ENCODE data around the gene TPMT.
"Not testable (repeated sequence)": the region's sequence is repeated elsewhere in the genome, so short reads cannot be mapped to it uniquely, and the experiment has no call there.

TPMT gene

DNA sequence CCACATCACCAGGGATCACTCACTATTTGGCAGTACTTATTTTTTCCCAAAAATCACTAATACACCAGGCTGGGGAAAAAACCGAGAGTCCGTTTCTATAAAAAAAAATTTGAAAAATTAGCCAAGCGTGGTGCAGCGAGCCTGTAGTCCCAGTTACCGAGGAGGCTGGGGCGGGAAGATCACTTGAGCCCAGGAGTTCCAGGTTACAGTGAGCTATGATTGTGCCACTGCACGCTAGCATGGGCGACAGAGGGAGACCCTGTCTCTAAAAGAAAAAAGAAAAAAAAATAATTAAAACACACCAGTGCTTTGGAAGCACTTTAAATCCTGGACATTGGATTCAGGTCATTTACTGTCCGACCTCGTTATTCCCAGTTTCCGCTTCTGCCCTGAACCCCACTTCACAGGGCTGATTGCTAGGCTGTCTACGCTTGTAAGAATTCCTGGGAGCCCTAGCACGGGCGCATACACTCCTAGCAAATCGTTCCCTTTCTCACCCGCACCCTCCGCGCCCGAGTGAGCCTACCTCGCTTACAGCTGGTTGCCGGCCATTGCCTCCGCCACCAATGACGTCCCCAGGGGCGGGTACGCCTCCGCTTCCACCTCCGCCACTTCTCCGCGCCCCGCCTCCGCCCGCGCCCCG is at the start of gene TPMT:
Gene TPMT (minus strand): TSS at position 571 of the 643 bp plus-strand sequence. CDS start 5,950 bp downstream, outside the sequence.
- no peak for DNase-seq (ENCODE audit: low read depth)
- H3K4me3 ChIP-seq (ENCODE audit: low read depth, low read length) = peak within 1 kb of the TSS; percentile 85

- no peak overlapping the region for H3K4me3 ChIP-seq (ENCODE audit: low read depth, low read length)
- no peak for DNase-seq (ENCODE audit: low read depth)
These were observed 48.9 kb upstream of the TPMT start for GRCh38 chr6:18203786-18204185.

- DNase-seq (ENCODE audit: low read depth) = no peak
- H3K4me3 ChIP-seq (ENCODE audit: low read depth, low read length) = no peak overlapping the region
These were observed 37.1 kb upstream of the TPMT start for GRCh38 chr6:18192026-18192425.

- H3K4me3 ChIP-seq (ENCODE audit: low read depth, low read length) = no peak overlapping the region
- DNase-seq (ENCODE audit: low read depth) = no peak
These were observed 34.3 kb upstream of the TPMT start for GRCh38 chr6:18189196-18189595.

- DNase-seq (ENCODE audit: low read depth) = no peak
These were observed 32.8 kb upstream of the TPMT start for GRCh38 chr6:18187701-18188100.

DNA sequence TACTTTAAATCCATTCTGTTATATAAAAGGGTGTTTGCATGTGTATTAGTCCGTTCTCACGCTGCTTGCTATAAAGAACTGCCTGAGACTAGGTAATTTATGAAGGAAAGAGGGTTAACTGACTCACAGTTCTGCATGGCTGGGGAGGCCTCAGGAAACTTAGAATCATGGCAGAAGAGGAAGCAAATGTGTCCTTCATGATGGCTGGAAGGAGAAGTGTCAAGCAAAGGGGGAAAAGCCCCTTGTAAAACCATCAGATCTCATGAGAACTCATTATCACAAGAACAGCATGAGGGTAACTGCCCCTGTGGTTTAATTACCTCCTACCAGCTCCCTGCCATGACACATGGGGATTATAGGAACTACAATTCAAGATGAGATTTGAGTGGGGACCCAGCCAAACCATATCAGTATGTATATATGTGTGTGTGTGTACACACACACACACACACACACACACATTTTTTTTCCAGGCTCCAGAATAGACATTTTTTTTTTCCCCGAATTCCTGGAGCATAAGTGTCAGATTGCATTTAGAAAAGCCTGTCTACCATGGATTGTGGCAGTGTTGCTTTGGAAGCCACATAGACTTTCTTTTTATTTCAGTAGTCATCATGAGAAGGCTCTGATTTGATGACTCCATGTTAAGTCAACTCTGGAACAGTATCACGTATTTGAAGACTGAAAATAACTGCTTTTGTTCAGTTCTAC is 31.8 kb upstream of the TPMT start:
- no peak for DNase-seq (ENCODE audit: low read depth)
- no peak overlapping the region for H3K4me3 ChIP-seq (ENCODE audit: low read depth, low read length)

More at GRCh38 chr6:18187701-18188100, 32.8 kb upstream of the TPMT start:
- no peak overlapping the region for H3K4me3 ChIP-seq (ENCODE audit: low read depth, low read length)

- DNase-seq (ENCODE audit: low read depth) = no peak
- no peak overlapping the region for H3K4me3 ChIP-seq (ENCODE audit: low read depth, low read length)
These were observed 31.2 kb upstream of the TPMT start for GRCh38 chr6:18186033-18186432.

GRCh38 chr6:18185624-18186023 is 30.7 kb upstream of the TPMT start:
- DNase-seq (ENCODE audit: low read depth) = no peak
- H3K4me3 ChIP-seq (ENCODE audit: low read depth, low read length) = no peak overlapping the region

- DNase-seq (ENCODE audit: low read depth) = no peak
- no peak overlapping the region for H3K4me3 ChIP-seq (ENCODE audit: low read depth, low read length)
These were observed 28.9 kb upstream of the TPMT start for GRCh38 chr6:18183766-18184165.

GRCh38 chr6:18182568-18182967 is 27.7 kb upstream of the TPMT start:
- H3K4me3 ChIP-seq (ENCODE audit: low read depth, low read length) = no peak overlapping the region
- no peak for DNase-seq (ENCODE audit: low read depth)

DNA sequence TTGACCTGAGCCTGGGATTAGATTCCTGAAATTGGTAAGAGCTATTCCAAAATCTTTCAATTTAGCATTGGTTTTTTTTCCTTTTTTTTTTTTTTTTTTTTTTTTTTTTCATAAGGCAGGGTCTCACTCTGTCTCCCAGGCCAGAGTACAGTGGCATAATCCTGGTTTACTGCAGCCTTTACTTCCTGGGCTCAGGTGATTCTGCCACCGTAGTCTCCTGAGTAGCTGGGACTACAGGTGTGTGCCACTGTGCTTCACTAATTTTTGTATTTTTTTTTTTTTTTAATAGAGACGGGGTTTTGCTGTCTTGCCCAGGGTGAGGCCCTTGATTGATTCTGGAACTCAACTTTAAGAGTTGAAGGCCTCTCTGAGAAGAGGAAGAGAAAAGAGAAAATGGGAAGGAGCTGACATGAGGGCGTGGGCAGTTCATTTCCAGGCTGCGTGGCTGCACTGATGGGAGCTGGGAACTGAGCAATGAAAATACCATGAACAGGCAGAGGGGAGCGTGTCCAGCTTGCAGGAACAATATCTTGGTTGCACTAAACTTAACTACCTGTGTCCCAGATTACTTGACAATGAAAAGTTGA is 25.0 kb upstream of the TPMT start:
- DNase-seq (ENCODE audit: low read depth) = no peak
- H3K4me3 ChIP-seq (ENCODE audit: low read depth, low read length) = no peak overlapping the region

GRCh38 chr6:18178960-18179615 is 24.2 kb upstream of the TPMT start:
- DNase-seq (ENCODE audit: low read depth) = no peak

GRCh38 chr6:18177286-18177965 is 22.5 kb upstream of the TPMT start:
- no peak for DNase-seq (ENCODE audit: low read depth)
- H3K4me3 ChIP-seq (ENCODE audit: low read depth, low read length) = no peak overlapping the region

More at GRCh38 chr6:18178960-18179615, 24.2 kb upstream of the TPMT start:
- H3K4me3 ChIP-seq (ENCODE audit: low read depth, low read length) = no peak overlapping the region

DNA sequence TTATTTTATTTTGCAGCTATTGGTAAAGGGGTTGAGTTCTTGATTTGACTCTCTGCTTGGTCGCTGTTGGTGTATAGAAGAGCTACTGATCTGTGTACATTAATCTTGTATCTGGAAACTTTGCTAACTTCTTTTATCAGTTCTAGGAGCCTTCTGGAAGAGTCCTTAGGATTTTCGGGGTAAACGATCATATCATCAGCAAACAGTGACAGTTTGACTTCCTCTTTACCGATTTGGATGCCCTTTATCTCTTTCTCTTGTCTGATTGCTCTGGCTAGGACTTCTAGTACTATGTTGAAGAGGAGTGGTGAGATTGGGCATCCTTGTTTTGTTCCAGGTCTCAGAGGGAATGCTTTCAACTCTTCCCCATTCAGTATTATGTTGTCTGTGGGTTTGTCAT is 21.3 kb upstream of the TPMT start:
- DNase-seq (ENCODE audit: low read depth); H3K4me3 ChIP-seq (ENCODE audit: low read depth, low read length): not testable (repeated sequence)

DNA sequence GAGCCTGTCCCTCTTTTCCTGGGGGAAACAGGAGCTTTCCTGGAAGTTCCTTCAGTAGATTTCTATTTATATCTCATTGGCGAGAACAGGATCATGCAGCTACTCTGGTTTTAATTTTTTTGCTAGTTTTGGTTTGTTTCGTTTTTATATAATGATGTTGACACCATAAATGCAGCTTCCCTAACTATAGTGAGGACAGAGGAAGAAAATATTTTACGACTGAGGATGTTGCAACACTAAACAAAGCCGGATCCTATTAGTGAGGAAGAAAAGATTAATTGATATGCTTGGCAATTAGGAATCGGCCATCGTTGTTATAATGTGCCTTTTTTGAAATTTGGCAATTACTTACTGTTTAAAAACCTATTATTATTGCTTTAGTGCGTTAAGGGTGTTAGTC is 17.0 kb upstream of the TPMT start:
- no peak overlapping the region for H3K4me3 ChIP-seq (ENCODE audit: low read depth, low read length)
- DNase-seq (ENCODE audit: low read depth) = no peak

DNA sequence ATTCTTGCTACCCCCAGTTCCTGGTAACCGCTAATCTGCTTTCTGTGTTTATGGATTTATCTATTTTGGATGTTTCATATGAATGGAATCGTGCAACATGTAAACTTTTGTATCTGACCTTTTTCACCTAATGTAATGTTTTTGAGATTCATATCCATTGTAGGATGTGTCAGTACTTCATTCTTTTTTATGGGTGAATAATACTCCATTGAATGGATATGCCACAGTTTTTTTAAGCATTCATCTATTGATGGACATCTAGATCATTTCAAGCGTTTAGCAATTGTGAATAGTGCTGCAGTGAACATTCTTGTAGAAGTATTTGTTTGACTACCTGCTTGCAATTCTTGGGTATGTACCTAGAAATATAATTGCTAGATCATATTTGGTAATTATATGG is 13.4 kb upstream of the TPMT start:
- no peak overlapping the region for H3K4me3 ChIP-seq (ENCODE audit: low read depth, low read length)
- no peak for DNase-seq (ENCODE audit: low read depth)

DNA sequence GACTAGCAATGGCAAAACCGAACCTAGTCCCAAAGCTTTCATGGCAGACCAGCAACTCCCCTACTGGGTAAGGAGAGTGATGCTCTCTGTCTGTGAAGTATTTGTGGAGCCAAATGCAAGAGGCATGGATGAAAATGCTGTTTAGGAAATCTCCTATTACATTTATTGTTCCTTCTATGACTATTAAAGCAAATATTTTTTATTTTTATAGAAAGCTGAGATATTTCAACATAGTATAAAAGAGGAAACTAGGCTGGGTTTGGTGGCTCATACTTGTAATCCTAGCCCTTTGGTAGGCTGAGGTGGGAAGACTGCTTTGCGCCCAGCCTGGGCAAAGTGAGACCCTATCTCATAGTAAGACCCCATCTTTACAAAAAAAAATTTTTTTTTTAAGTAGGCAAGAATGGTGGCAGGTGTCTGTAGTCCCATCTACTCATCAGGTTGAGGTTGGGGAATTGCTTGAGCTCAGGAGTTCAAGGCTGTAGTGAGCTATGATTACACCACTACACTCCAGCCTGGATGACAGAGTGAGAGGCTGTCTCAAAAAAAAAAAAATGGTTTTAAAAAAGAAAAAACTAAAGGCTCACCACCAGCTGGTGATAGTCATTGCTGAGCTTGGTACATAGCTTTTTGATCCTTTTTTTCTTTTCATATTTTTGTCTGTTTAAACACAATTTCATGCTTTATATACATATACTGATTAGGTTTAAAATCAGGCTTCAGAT is 11.6 kb upstream of the TPMT start:
- DNase-seq (ENCODE audit: low read depth) = no peak
- no peak overlapping the region for H3K4me3 ChIP-seq (ENCODE audit: low read depth, low read length)

DNA sequence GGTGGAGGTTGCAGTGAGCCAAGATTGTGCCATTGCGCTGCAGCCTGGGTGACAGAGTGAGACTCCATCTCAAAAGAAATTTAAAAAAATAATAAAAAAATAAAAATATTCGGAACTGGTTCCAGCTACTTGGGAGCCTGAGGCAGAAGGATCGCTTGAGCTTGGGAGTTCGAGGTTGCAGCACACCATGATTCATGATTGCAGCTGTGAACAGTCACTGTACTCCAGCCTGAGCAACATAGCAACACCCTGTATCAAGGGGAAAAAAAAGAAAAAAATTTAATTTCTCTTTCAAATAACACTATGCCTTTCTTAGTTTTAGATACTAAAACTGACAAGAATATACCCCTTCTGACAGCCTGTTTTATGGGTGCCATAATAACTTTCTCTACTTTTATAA is 10.9 kb upstream of the TPMT start:
- no peak overlapping the region for H3K4me3 ChIP-seq (ENCODE audit: low read depth, low read length)

GRCh38 chr6:18162401-18162800 is 7.5 kb upstream of the TPMT start:
- DNase-seq (ENCODE audit: low read depth) = no peak
- no peak overlapping the region for H3K4me3 ChIP-seq (ENCODE audit: low read depth, low read length)

More for the DNA sequence above, 10.9 kb upstream of the TPMT start:
- DNase-seq (ENCODE audit: low read depth) = no peak

Measured in skeletal muscle cell (primary cell).